HCT116 (cell line): Measurements from ENCODE around the gene NHLRC4. TPM values are rescaled to one million over a fixed set of nuclear protein-coding genes. Genes with fewer than 3 reads are reported as not detected.

Experiments
- ATAC-seq: fragments of 200-7000 bp; cut with Tn5 transposase; 2 replicates; pipeline ENCODE4 v1.9.1; 2020; ENCODE audit warnings: mild to moderate bottlenecking, moderate library complexity
- BruUV-seq: library from RNA; stranded (reverse); fragments of 400-500 nt; replicated peaks from 2 replicates; lab custom pipeline; 2021; lab: Mats Ljungman, UMichigan
- CTCF ChIA-PET: fragments of 300-600 bp; sonication (Branson Sonifier 250); formaldehyde crosslinking; loops from one replicate; lab custom pipeline; 2021; ENCODE audit warnings: antibody characterized with exemption; lab: Charles Lee
- POLR2A ChIA-PET: fragments of 300-600, 350-600 bp; sonication (Branson Sonifier 250); formaldehyde crosslinking; loops from one replicate; lab custom pipeline; 2021; ENCODE audit warnings: antibody characterized with exemption; lab: Charles Lee
- RAD21 ChIA-PET, 2 experiments: fragments of 300-600 bp; sonication (Branson Sonifier 250); formaldehyde crosslinking; loops; one replicate each; lab custom pipeline; 2023; ENCODE audit warnings: low total read pairs in 2 of 2; ENCODE audit not compliant: uncharacterized antibody in 2 of 2, unreplicated experiment in 2 of 2, low non-redundant PET in 1 of 2; lab: Charles Lee
- DNase-seq: peaks from one replicate; pipeline ENCODE4 v3.0.0-alpha.2; 2010; ENCODE audit warnings: low read depth, low spot score
- H2AFZ ChIP-seq: fragments of 200-600 bp; shearing (Covaris generic), sonication (generic); 2 replicates; pipeline ENCODE4 v1.6.1; 2017; ENCODE audit warnings: low read depth, mixed run types, mixed read lengths, antibody characterized with exemption, low read length; ENCODE audit not compliant: poor library complexity, severe bottlenecking
- H3K27ac ChIP-seq: 2 replicates; pipeline ENCODE4 v1.5.1; 2012; ENCODE audit warnings: low read depth, low read length
- H3K27me3 ChIP-seq: fragments of 200-600 bp; sonication (generic); 2 replicates; pipeline ENCODE4 v1.6.1; 2016; ENCODE audit warnings: mixed run types, low read length, mixed read lengths; ENCODE audit not compliant: insufficient read depth
- H3K36me3 ChIP-seq, 2 experiments: fragments of 200-500 bp in 1 of 2; fragments of 200-600 bp in 1 of 2; sonication (Bioruptor generic) in 1 of 2; sonication (generic) in 1 of 2; 2 replicates each; pipeline versions ENCODE4 v1.5.1 to v1.6.1; 2014 to 2016; ENCODE audit warnings: low read length in 2 of 2, inconsistent platforms in 1 of 2, mixed read lengths in 1 of 2, mixed run types in 1 of 2; ENCODE audit not compliant: insufficient read depth in 2 of 2, control insufficient read depth in 1 of 2
- H3K4me1 ChIP-seq, 2 experiments: fragments of 200-600 bp in 1 of 2; sonication (generic) in 1 of 2; 2 replicates each; pipeline versions ENCODE4 v1.5.1 to v1.6.1; 2012 to 2017; ENCODE audit warnings: low read length in 2 of 2, inconsistent platforms in 1 of 2, mild to moderate bottlenecking in 1 of 2, mixed read lengths in 1 of 2, mixed run types in 1 of 2, moderate library complexity in 1 of 2; ENCODE audit not compliant: insufficient read depth in 2 of 2, control insufficient read depth in 1 of 2
- H3K4me2 ChIP-seq: fragments of 200-600 bp; sonication (generic); 2 replicates; pipeline ENCODE4 v1.6.1; 2017; ENCODE audit warnings: mixed run types, low read length, mixed read lengths
- H3K4me3 ChIP-seq, 2 experiments: fragments of 200-600 bp in 1 of 2; sonication (generic) in 1 of 2; replicated peaks in 1 of 2; 2 replicates each; pipeline ENCODE4 v1.5.1; 2011 to 2016; ENCODE audit warnings: low read length in 2 of 2, control low read depth in 1 of 2, low read depth in 1 of 2, mild to moderate bottlenecking in 1 of 2, mixed read lengths in 1 of 2, mixed run types in 1 of 2
- H3K79me2 ChIP-seq: fragments of 200-600 bp; sonication (generic); 2 replicates; pipeline ENCODE4 v1.6.1; 2017; ENCODE audit warnings: mild to moderate bottlenecking, mixed run types, low read length, moderate library complexity, mixed read lengths; ENCODE audit not compliant: insufficient read depth
- H3K9ac ChIP-seq: fragments of 200-600 bp; sonication (generic); 2 replicates; pipeline ENCODE4 v1.6.1; 2016; ENCODE audit warnings: low read length, mixed read lengths
- H3K9me2 ChIP-seq: fragments of 200-600 bp; sonication (generic), shearing (Covaris generic); 2 replicates; pipeline ENCODE4 v1.6.1; 2017; ENCODE audit warnings: mixed run types, mild to moderate bottlenecking, moderate library complexity; ENCODE audit not compliant: insufficient read depth
- H3K9me3 ChIP-seq, 2 experiments: fragments of 200-500 bp in 1 of 2; fragments of 200-600 bp in 1 of 2; sonication (Bioruptor generic) in 1 of 2; sonication (generic) in 1 of 2; 2 replicates each; pipeline ENCODE4 v1.6.1; 2014 to 2017; ENCODE audit warnings: low read length in 2 of 2, mixed read lengths in 2 of 2, inconsistent platforms in 1 of 2, low read depth in 1 of 2, mild to moderate bottlenecking in 1 of 2, mixed run types in 1 of 2, moderate library complexity in 1 of 2; ENCODE audit not compliant: control insufficient read depth in 1 of 2, insufficient read depth in 1 of 2
- H4K20me1 ChIP-seq: fragments of 200-600 bp; sonication (generic), shearing (Covaris generic); 2 replicates; pipeline ENCODE4 v1.6.1; 2017; ENCODE audit warnings: mixed run types, mild to moderate bottlenecking, moderate library complexity; ENCODE audit not compliant: insufficient read depth
- CEBPB ChIP-seq: IDR thresholded peaks from 2 replicates; pipeline ENCODE4 v1.6.1; 2012; ENCODE audit warnings: low read depth
- EGR1 ChIP-seq: IDR thresholded peaks from 2 replicates; pipeline ENCODE4 v1.6.1; 2012; ENCODE audit warnings: low read depth
- ELF1 ChIP-seq: IDR thresholded peaks from 2 replicates; pipeline ENCODE4 v1.6.1; 2012; ENCODE audit warnings: low read depth, borderline replicate concordance
- EZH2 ChIP-seq: fragments of 200-600 bp; sonication (generic); IDR thresholded peaks from 2 replicates; pipeline ENCODE4 v1.6.1; 2017; ENCODE audit warnings: antibody characterized with exemption, mixed run types
- FOSL1 ChIP-seq: IDR thresholded peaks from 2 replicates; pipeline ENCODE4 v1.6.1; 2012; ENCODE audit warnings: low read depth
- JUND ChIP-seq: IDR thresholded peaks from 2 replicates; pipeline ENCODE4 v1.6.1; 2012
- POLR2A ChIP-seq: IDR thresholded peaks from 2 replicates; pipeline ENCODE4 v1.7.0; 2011; ENCODE audit warnings: borderline replicate concordance; ENCODE audit not compliant: insufficient read depth, insufficient read length; ENCODE audit errors: extremely low read depth
- RAD21 ChIP-seq: IDR thresholded peaks from 2 replicates; pipeline ENCODE4 v1.6.1; 2012; ENCODE audit warnings: low read depth, mild to moderate bottlenecking
- SP1 ChIP-seq: IDR thresholded peaks from 2 replicates; pipeline ENCODE4 v1.6.1; 2012; ENCODE audit warnings: low read depth
- SRF ChIP-seq: IDR thresholded peaks from 2 replicates; pipeline ENCODE4 v1.6.1; 2012; ENCODE audit warnings: low read depth
- TCF7L2 ChIP-seq: IDR thresholded peaks from 2 replicates; pipeline ENCODE4 v1.7.0; 2011; ENCODE audit warnings: borderline replicate concordance, inconsistent platforms; ENCODE audit not compliant: insufficient read depth, insufficient read length; ENCODE audit errors: extremely low read depth
- intact Hi-C: fragments of 100-400 bp; cut with micrococcal nuclease; formaldehyde crosslinking; loops from 2 replicates; pipeline ENCODE4 v1.10.0; 2022
- total RNA-seq: library from RNA; stranded (reverse); gene quantifications from one replicate; pipeline ENCODE4 v1.2.1, GENCODE V29; 2021; ENCODE audit not compliant: unreplicated experiment
- TF ChIP-seq, protein P1 (sequence below): IDR thresholded peaks from 2 replicates; pipeline ENCODE4 v1.6.1; 2012
- TF ChIP-seq, protein P2 (sequence below), 3 experiments: fragments of 200-600 bp in 1 of 3; sonication (generic) in 1 of 3; IDR thresholded peaks in 2 of 3; conservative IDR thresholded peaks in 1 of 3; 2 replicates each; pipeline ENCODE4 v1.5.1; 2012 to 2017; ENCODE audit warnings: low read depth in 2 of 3, low read length in 2 of 3, antibody characterized with exemption in 1 of 3, borderline replicate concordance in 1 of 3, control low read depth in 1 of 3, mild to moderate bottlenecking in 1 of 3, mixed read lengths in 1 of 3, mixed run types in 1 of 3, moderate library complexity in 1 of 3; ENCODE audit not compliant: insufficient read depth in 1 of 3
- TF ChIP-seq, protein P3 (sequence below): IDR thresholded peaks from 2 replicates; pipeline ENCODE4 v1.6.1; 2012
- TF ChIP-seq, protein P4 (sequence below): IDR thresholded peaks from 2 replicates; pipeline ENCODE4 v1.6.1; 2011; ENCODE audit warnings: mild to moderate bottlenecking, low read length, moderate library complexity; ENCODE audit not compliant: insufficient replicate concordance; ENCODE audit errors: extremely low read depth
- TF ChIP-seq, protein P5 (sequence below): IDR thresholded peaks from 2 replicates; pipeline ENCODE4 v1.6.1; 2012; ENCODE audit warnings: low read depth

NHLRC4 gene
- total RNA-seq, 1 experiment from 2014 or later = 0.22 TPM

DNA sequence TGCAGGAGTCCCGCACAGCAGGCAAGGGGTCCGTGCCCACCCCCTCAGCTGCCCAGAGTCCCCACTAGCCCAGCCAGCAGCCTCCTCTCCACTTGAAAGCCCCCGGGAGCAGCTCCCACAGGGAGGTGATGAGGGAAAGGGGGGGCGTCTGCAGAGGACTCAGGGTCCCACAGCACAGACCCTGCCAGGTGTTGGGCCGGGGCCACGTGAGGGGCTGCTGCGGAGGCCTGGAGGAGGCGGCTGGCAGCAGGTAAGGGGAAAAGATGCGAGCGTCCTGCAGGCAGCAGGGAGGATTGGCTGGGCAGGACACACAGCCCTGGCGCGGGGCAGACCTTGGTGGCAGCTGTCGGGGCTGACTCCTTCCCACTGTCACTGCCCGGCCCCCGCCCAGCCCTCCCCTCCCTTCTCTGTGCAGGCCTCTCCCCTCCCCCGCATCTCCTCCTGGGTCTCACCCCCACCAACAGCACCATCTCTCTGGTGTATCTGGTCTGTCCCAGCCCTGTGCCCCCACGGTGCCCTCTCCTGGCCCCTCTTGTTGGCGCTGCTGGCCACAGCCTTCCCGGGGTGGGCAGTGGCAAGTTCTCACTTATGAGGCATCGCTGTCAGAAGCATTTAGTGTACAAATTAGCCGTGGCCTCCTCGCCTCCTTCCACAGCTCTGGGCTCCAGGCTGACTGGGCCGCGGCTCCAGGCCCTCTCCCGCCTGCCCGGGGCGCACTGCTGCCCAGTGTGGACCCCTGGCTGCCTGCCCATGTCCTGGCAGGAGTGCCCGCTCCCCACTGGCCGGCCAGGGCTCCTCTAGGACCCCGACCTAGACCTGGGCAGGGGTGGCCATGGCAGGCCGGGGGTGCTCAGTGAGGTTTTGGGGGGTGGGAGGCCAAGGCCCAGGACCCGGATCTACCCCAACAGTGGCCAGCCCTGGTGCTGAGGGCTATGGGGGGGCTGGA lies 11.0 kb upstream of the NHLRC4 start:
- Histone ChIP-seq H4K20me1 (no peaks in the 10 kb centered on the region), H3K27me3 (no peaks in the 10 kb centered on the region), H3K4me1 (no peaks in the 10 kb centered on the region), H3K9me2 (no peaks in the 10 kb centered on the region), H3K27ac (no peak overlapping the region), H3K79me2 (no peaks in the 10 kb centered on the region), H3K9me3 (no peaks in the 10 kb centered on the region), H3K9ac (no peak overlapping the region), H3K4me3 (no peak overlapping the region), H2AFZ (no peak overlapping the region), H3K4me2 (no peak overlapping the region), H3K36me3 (no peaks in the 10 kb centered on the region)
- DNase-seq (no peak), ATAC-seq (no peak; the same call in 1 of the 2 replicates)
- CTCF ChIA-PET = no interaction called here
- RAD21 ChIA-PET = no interaction called here
- intact Hi-C loops = no loop called here
- POLR2A ChIA-PET = no interaction called here
- TF ChIP-seq EZH2 (no peak), CEBPB (no peak), FOSL1 (no peak), ELF1 (no peak), POLR2A (no peak), EGR1 (no peak), TCF7L2 (no peak), JUND (no peak), SP1 (no peak), RAD21 (no peak), SRF (no peak)
- TF ChIP-seq, protein P1, sequence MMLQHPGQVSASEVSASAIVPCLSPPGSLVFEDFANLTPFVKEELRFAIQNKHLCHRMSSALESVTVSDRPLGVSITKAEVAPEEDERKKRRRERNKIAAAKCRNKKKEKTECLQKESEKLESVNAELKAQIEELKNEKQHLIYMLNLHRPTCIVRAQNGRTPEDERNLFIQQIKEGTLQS = no peak
- TF ChIP-seq, protein P2, sequence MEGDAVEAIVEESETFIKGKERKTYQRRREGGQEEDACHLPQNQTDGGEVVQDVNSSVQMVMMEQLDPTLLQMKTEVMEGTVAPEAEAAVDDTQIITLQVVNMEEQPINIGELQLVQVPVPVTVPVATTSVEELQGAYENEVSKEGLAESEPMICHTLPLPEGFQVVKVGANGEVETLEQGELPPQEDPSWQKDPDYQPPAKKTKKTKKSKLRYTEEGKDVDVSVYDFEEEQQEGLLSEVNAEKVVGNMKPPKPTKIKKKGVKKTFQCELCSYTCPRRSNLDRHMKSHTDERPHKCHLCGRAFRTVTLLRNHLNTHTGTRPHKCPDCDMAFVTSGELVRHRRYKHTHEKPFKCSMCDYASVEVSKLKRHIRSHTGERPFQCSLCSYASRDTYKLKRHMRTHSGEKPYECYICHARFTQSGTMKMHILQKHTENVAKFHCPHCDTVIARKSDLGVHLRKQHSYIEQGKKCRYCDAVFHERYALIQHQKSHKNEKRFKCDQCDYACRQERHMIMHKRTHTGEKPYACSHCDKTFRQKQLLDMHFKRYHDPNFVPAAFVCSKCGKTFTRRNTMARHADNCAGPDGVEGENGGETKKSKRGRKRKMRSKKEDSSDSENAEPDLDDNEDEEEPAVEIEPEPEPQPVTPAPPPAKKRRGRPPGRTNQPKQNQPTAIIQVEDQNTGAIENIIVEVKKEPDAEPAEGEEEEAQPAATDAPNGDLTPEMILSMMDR (IDR thresholded peaks at IDR 0.05 in 2 of 3, conservative IDR thresholded peaks at IDR 0.05 in 1 of 3; ENCODE audit: borderline replicate concordance in 1 of 3, insufficient read depth in 1 of 3, low read depth in 2 of 3, low read length in 2 of 3) = no peak
- TF ChIP-seq, protein P3, sequence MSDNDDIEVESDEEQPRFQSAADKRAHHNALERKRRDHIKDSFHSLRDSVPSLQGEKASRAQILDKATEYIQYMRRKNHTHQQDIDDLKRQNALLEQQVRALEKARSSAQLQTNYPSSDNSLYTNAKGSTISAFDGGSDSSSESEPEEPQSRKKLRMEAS = no peak
- TF ChIP-seq, protein P4, sequence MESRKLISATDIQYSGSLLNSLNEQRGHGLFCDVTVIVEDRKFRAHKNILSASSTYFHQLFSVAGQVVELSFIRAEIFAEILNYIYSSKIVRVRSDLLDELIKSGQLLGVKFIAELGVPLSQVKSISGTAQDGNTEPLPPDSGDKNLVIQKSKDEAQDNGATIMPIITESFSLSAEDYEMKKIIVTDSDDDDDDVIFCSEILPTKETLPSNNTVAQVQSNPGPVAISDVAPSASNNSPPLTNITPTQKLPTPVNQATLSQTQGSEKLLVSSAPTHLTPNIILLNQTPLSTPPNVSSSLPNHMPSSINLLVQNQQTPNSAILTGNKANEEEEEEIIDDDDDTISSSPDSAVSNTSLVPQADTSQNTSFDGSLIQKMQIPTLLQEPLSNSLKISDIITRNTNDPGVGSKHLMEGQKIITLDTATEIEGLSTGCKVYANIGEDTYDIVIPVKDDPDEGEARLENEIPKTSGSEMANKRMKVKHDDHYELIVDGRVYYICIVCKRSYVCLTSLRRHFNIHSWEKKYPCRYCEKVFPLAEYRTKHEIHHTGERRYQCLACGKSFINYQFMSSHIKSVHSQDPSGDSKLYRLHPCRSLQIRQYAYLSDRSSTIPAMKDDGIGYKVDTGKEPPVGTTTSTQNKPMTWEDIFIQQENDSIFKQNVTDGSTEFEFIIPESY = no peak
- TF ChIP-seq, protein P5, sequence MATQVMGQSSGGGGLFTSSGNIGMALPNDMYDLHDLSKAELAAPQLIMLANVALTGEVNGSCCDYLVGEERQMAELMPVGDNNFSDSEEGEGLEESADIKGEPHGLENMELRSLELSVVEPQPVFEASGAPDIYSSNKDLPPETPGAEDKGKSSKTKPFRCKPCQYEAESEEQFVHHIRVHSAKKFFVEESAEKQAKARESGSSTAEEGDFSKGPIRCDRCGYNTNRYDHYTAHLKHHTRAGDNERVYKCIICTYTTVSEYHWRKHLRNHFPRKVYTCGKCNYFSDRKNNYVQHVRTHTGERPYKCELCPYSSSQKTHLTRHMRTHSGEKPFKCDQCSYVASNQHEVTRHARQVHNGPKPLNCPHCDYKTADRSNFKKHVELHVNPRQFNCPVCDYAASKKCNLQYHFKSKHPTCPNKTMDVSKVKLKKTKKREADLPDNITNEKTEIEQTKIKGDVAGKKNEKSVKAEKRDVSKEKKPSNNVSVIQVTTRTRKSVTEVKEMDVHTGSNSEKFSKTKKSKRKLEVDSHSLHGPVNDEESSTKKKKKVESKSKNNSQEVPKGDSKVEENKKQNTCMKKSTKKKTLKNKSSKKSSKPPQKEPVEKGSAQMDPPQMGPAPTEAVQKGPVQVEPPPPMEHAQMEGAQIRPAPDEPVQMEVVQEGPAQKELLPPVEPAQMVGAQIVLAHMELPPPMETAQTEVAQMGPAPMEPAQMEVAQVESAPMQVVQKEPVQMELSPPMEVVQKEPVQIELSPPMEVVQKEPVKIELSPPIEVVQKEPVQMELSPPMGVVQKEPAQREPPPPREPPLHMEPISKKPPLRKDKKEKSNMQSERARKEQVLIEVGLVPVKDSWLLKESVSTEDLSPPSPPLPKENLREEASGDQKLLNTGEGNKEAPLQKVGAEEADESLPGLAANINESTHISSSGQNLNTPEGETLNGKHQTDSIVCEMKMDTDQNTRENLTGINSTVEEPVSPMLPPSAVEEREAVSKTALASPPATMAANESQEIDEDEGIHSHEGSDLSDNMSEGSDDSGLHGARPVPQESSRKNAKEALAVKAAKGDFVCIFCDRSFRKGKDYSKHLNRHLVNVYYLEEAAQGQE = no peak
- BruUV-seq = no TSS peak
